BJ (cell line): ENCODE data around the gene TCF12. TPM values are rescaled to one million over a fixed set of nuclear protein-coding genes. Genes with fewer than 3 reads are reported as not detected.
A peak's percentile ranks its signal among the peaks of the same experiment; 100 is the strongest.

ENCODE experiments used
- CTCF ChIA-PET: fragments of 350-600 bp; formaldehyde crosslinking; extraction: SDS; loops from one replicate; lab custom pipeline; 2021; ENCODE audit warnings: antibody characterized with exemption, inconsistent platforms; lab: Yijun Ruan, JAX
- POLR2A ChIA-PET: fragments of 300-600 bp; sonication (Branson Sonifier 250); formaldehyde crosslinking; extraction: SDS; loops from one replicate; lab custom pipeline; 2021; ENCODE audit warnings: antibody characterized with exemption; lab: Charles Lee
- DNase-seq: peaks from one replicate; pipeline ENCODE4 v3.0.0-alpha.2; 2011; ENCODE audit warnings: low read depth
- H3K27me3 ChIP-seq: 2 replicates; pipeline ENCODE4 v1.6.0; 2011; ENCODE audit warnings: low read length; ENCODE audit not compliant: control insufficient read depth, insufficient read depth
- H3K36me3 ChIP-seq: 2 replicates; pipeline ENCODE4 v1.5.1; 2011; ENCODE audit warnings: low read length; ENCODE audit not compliant: control insufficient read depth, insufficient read depth
- H3K4me3 ChIP-seq: 2 replicates; pipeline ENCODE4 v1.5.1; 2011; ENCODE audit warnings: low read depth, mild to moderate bottlenecking, control low read depth, low read length
- polyA plus RNA-seq: library from polyadenylated mRNA; depleted of rRNA; stranded (reverse); fragments of >200 nt; gene quantifications from 2 replicates; pipeline ENCODE4 v1.2.3, GENCODE V29; 2011
- TF ChIP-seq, protein P1 (sequence below): IDR thresholded peaks from 2 replicates; pipeline ENCODE4 v1.5.1; 2011; ENCODE audit warnings: low read depth, mild to moderate bottlenecking, control low read depth, inconsistent platforms, low read length, moderate library complexity; ENCODE audit not compliant: insufficient read depth

TCF12 gene
- polyA plus RNA-seq, 1 experiment, result 134 TPM

DNA sequence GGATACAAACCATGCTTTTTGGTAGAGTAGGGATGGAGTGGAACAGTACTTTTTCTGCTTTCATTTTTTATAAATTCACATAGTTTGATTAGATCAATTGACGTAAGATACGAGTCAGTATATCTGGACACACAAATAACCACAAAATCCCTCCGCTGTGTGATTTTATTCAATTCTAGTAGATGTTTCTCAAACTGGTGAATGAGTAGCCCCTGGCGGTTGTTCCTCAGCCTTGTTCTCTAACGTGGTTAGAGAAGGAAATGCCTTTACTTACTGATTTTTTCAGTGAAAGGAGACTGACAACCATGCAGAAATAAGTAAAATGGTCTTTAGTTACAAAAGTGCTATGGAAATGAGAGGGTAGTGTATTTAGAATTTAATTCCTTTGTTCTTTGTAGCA, 161.0 kb downstream of the TCF12 start:
- ChIA-PET POLR2A (no interaction called here), CTCF (no interaction called here)
- no peaks in the 10 kb centered on the region for H3K36me3 ChIP-seq
- TF ChIP-seq, protein P1, sequence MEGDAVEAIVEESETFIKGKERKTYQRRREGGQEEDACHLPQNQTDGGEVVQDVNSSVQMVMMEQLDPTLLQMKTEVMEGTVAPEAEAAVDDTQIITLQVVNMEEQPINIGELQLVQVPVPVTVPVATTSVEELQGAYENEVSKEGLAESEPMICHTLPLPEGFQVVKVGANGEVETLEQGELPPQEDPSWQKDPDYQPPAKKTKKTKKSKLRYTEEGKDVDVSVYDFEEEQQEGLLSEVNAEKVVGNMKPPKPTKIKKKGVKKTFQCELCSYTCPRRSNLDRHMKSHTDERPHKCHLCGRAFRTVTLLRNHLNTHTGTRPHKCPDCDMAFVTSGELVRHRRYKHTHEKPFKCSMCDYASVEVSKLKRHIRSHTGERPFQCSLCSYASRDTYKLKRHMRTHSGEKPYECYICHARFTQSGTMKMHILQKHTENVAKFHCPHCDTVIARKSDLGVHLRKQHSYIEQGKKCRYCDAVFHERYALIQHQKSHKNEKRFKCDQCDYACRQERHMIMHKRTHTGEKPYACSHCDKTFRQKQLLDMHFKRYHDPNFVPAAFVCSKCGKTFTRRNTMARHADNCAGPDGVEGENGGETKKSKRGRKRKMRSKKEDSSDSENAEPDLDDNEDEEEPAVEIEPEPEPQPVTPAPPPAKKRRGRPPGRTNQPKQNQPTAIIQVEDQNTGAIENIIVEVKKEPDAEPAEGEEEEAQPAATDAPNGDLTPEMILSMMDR, result no peak
- H3K4me3 ChIP-seq, result no peak overlapping the region
- DNase-seq, result no peak
- no peaks in the 10 kb centered on the region for H3K27me3 ChIP-seq

DNA sequence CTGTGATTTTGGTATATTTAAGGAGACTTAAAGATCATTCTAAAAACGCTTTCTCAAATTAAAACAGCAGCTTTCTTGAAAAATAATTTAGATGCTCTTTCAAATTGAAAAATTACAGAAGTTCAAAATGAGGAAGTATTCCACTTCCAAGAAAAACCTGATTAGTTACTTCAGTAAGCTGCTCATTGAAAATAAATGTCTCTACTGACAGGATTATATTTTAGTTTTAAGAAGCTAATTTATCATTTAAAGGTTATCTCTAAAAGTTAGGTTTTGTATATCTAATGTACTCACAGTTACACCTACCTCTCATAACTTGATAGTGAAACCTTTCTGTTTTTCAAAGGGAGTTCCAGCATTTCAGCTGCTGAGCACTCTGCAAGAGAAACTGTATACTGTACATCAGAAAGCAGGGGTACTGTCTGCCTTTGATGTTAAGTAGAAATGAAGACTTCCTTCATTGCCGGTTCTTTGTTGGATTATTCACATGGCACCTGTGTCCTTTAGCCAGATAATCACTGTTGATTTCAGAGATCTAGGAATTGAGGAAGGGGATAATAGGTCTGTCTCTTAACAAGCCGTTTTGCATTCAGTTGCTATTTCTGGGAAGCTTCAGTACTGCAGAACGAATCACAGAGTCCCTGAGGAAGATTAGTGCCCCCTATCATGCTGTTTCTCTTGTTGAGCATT, 161.6 kb downstream of the TCF12 start:
- Histone ChIP-seq H3K27me3 (no peaks in the 10 kb centered on the region), H3K36me3 (no peaks in the 10 kb centered on the region), H3K4me3 (no peak overlapping the region)
- no peak for DNase-seq
- TF ChIP-seq, protein P1, result 0 out of 2 replicates have a peak, but pooled peaks have one; percentile 2
- ChIA-PET CTCF (interaction anchor here (2.1 kb wide), 1 partner anchor 15 kb away, joined by 6 read pairs; no protein-coding TSS in a partner anchor), POLR2A (no interaction called here)

DNA sequence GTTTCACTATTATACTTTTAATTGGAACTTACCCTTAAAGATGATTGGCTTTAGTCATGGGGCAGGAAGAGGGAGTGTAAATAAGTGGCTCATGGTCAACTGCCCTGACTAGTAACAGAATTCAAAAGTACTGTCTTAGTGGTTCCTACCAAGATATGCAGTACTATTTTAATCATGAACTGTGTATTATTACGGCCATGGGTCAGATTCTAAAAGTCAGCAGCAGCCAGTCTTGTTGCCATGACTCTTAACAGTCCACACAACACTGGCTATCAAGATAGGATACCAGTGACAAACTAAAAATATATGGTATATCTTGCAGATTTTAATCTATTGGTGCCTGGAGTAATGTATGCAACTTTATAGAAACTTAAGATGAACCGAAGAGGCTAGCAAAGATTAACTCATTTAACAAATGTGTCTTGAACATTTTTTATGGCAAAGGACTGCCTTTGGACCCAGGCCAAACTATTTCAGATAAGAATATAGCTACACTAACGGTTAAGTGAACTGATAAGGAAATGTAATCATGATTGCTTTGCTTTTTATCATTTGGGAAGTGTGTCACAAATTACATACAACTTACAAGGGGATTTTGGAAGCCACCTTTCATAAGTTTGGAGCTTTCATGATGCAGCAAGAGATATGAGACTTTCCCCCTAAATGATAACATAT, 163.7 kb downstream of the TCF12 start:
- DNase-seq, result no peak
- ChIA-PET CTCF (interaction anchor here (2.1 kb wide), 1 partner anchor 12 kb away, joined by 6 read pairs; no protein-coding TSS in a partner anchor), POLR2A (no interaction called here)
- Histone ChIP-seq H3K36me3 (no peaks in the 10 kb centered on the region), H3K4me3 (no peak overlapping the region), H3K27me3 (no peaks in the 10 kb centered on the region)
- TF ChIP-seq, protein P1, result no peak

DNA sequence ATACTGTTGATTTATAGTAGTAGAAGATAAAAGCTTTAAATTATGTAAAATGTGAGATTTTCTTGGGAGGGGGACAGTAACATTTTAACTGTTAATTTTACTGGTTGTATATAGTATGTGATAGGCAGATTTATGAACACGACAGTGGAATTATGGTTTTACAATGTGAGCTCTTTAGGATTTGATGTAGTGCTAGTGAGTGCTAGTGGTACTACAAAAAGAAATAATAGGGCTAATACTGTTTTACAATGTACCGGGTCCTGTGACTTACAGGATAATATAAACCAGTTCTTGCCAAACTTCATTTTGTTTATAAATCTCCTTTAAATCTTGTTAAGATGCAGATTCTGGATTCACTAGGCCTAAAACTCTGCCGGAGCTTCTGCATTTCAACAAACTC, 165.7 kb downstream of the TCF12 start:
- POLR2A ChIA-PET, result no interaction called here
- DNase-seq, result no peak
- CTCF ChIA-PET, result no interaction called here
- no peaks in the 10 kb centered on the region for H3K27me3 ChIP-seq
- no peak overlapping the region for H3K4me3 ChIP-seq
- TF ChIP-seq, protein P1, result no peak
- H3K36me3 ChIP-seq, result no peaks in the 10 kb centered on the region

DNA sequence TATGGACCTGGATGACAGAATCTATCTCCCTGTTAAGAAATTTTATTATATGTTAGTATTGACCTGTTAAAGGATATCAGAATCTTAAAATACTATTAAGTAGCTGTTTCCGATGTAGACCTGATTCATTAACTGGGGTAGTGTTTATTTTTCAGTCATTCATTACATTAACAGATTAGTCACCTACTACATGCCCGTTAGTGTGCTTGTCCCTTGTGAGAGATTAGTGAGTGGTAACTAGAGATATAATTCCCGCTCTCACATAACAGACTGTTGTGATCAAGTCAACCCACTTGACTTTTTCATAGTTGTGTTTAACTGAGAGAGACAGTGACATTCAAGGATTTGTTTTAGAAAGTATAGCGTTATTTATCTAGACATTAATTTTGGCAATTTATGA, 166.8 kb downstream of the TCF12 start:
- Histone ChIP-seq H3K4me3 (no peak overlapping the region), H3K36me3 (no peaks in the 10 kb centered on the region), H3K27me3 (no peaks in the 10 kb centered on the region)
- ChIA-PET POLR2A (no interaction called here), CTCF (no interaction called here)
- TF ChIP-seq, protein P1, result no peak
- DNase-seq, result no peak
